NOMO-1 (cell line): ENCODE data around the gene OR2D2.
"Not testable (repeated sequence)": the region's sequence is repeated elsewhere in the genome, so short reads cannot be mapped to it uniquely, and the experiment has no call there.

ENCODE experiments used
- DNase-seq, 2 experiments: peaks; one replicate each; lab custom pipeline; 2025; ENCODE audit not compliant: unreplicated experiment in 2 of 2; lab: John Stamatoyannopoulos, UW

The OR2D2 gene, protein sequence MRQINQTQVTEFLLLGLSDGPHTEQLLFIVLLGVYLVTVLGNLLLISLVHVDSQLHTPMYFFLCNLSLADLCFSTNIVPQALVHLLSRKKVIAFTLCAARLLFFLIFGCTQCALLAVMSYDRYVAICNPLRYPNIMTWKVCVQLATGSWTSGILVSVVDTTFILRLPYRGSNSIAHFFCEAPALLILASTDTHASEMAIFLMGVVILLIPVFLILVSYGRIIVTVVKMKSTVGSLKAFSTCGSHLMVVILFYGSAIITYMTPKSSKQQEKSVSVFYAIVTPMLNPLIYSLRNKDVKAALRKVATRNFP

DNA sequence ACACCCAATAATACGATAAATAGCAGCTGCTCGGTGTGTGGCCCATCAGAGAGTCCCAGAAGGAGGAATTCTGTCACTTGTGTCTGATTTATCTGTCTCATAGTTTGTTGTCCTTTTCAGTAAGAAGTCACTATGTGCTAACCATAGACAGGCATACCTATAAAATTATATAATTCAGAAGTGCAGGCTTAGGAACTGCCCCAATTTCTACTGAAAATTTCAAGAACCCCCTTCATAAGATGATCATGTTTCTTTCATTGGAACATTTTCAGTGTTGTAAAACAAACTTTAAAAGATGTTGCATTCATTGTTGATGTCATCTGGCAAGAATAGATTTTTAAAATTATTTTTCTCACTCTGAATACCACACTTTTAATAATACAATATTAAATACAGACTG lies at the start of gene OR2D2:
OR2D2 (minus strand) TSS at position 101 of the 400 bp plus-strand sequence; CDS start at position 101, 0 bp downstream.
- no peak for DNase-seq

DNA sequence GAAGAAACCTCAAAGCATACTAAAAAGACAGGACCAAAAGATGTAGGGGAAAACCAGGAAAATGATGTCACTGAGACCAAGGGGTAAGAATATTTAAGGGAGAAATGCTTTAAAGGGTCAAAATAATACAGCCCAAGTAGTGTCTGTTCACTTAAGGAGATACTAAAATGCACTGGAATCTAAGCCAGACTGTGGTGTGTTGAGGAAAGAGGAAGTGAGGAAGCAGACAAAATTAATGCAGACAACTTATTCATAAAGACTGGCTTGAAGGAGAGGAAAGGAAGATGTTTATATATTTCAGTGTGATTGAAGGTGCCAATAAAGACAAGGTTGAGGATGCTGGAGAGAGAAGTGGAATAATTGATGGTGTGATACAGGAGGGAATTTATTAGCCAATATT lies 49.7 kb upstream of the OR2D2 start:
- no peak for DNase-seq

DNA sequence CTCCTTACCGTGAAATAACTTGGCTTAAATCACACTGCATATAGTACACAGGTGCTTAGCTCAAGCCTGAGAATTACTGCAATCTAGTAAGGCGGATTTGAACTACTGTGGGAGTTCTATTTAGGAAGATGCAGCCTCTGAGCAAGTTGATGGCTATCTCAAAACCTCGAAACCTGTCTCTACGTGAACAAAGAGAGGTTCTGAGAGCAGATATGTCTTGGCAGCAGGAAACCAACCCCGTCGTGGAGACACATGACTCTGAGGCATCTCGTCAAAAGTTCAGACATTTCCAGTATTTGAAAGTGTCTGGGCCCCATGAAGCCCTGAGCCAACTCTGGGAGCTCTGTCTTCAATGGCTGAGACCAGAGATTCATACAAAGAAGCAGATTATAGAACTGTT lies 39.8 kb upstream of the OR2D2 start:
- no peak for DNase-seq

DNA sequence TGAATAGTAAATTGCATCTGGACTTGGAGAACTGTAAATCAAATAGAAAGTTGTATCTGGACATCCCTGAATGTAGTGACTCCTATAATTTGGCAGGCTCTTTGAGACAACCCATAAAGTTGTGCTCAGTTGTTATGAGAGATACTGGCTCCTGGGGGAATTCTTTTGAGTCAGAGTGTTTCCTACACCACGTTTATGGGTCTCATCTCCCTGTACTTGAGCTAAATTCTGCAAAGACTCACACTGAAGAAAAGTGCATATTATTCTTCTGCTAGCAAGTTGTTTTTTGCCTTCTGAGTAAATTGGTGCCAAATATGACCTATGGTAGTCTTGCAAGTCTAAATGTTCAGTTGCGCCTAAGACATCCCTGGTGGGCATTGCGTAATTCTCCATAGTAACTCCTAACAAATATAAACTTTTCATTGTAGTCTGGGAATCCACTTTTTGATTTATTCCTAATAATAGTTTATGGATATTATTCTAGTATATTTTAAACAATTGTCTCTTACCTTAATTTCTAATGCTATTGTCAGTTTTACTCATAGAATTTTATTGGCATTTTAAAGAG lies 38.9 kb upstream of the OR2D2 start:
- DNase-seq: no peak

DNA sequence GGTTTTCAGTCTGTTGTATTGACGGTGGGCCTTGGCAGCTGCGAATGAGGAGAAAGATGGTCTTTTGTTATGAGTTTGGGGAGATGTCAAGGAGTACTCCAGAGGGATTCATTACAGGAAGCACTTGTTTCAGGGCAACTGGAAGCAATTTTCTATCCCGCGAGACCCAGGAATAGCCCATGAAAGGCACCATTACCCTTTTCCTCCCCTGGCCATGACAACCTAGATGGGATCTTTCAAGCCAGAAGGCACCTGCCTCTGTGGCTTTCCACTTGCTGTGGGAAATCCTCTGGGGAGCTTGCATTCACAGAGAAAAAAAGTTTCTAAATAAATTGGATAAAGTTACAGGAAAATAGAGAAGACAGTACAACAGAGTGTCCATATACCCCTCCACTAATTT lies 36.6 kb upstream of the OR2D2 start:
- DNase-seq: no peak

DNA sequence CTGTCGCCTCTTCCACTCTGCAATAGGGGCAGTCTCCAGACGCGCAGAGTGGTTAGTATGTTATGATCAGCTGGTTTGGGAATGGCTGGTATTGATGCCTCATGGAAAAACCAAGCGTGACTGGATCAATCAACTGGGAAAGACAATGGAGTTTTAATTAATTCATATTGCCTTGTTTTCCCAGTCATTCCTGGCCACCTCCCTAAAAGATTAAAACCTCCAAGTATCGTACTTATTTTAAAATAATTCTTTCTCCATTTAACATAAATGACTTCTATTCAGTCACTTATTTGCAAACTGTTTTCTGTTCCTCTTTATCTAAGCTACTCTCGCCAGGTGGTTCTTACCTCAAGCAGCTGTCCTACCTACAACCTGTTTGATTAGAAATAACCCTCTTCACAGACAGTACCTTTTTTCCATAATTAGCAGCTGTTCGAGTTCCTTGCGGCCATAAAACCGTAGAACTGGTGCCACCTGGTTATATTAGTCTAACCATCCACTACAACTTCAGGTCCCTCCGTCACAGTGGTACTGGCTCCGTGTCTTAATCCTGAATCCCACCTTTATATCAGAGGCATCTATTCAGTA lies 34.8 kb upstream of the OR2D2 start:
- no peak for DNase-seq

DNA sequence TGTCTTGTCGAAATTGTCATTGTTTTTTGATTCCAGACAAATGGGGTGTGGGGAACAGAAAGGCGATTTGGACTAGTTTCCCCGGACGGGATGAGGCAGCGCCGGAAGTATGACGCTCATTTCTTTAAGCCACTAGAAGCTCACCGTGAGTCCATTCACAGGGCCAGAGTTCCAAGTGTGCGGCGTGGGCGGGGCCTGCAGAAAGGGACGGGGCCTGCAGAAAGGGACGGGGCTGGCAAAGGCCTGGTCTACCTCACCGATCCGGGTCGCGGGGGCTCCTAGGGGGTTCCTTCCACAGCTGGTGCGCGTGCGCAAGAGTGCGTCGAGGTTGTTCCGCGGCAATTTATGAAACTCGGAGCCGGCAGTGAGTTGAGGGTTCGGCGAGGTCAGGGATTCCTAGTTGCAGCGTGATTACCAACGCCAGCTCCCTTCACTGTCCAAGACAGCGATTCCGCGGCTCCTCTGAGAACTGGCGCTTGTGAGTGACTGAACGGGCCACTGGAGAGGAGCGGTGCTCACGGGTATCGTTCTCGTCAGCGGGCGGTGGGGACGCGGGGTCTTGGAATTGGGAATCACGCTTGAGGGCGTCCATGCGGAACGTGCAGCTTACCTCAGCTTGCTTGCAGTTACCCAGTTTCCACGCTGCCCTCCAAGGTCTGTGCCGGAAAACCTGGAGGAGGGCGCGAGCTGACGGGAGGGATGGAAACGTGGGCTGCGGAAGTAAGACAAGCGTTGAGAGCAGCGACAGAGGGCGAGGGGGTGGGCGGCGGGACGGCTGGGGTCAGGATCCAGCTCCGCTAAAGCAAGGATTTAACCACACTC lies 34.1 kb upstream of the OR2D2 start, which contains the start of gene ZNF215:
ZNF215 (plus strand) TSS at position 219 of the 822 bp plus-strand sequence. CDS start 5,847 bp downstream, outside the sequence.
- peak; percentile 6 to 7 for DNase-seq

DNA sequence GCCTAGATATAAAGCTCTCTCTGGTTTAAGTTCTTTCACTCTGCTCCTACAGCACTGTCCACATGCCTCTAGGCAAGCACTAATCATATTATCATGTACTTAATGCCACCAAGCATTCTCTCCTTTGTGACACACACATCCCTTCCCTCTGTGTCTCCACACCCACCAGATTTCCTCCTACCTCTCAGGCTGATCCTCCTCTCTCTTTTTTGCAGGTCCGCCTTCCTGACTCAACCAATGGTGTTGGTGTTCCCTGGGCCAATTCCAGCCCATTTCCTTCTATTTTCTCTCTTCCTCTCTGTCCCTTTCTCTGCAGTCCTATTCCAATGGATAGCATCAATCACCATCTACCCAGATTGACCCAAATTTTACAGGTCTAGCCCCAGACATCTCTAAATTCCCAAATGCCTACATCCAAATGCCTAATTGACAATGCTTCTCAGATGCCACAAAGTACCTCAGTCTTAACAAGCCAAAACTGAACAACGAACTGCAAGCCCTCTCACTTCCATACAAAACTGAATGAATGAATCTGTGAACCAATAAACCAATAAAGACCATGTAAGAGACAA lies 33.4 kb upstream of the OR2D2 start:
- DNase-seq: no peak

DNA sequence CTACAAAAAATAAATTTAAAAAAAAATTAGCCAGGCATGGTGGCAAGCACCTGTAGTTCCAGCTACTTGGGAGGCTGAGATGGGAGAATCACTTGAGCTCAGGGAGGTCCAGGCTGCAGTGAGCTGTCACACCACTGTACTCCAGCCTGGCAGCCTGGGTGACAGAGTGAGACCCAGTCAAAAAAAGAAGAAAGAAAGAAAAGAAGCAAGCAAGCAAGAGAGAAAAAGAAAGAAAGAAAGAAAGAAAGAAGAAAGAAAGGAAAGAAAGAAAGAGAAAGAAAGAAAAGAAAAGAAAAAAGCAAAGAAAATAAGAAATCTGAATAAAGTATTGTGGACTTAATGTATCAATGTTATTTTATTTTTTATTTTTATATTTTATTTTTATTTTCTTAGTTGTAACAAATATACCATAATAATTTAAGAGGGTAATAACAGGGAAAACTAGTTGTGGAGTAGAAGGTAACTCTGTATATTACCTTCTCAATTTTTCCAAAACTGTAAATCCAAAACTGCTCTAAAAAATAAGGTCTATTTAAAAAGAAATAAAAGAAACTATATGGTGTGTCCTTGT lies 32.8 kb upstream of the OR2D2 start:
- no peak for DNase-seq

DNA sequence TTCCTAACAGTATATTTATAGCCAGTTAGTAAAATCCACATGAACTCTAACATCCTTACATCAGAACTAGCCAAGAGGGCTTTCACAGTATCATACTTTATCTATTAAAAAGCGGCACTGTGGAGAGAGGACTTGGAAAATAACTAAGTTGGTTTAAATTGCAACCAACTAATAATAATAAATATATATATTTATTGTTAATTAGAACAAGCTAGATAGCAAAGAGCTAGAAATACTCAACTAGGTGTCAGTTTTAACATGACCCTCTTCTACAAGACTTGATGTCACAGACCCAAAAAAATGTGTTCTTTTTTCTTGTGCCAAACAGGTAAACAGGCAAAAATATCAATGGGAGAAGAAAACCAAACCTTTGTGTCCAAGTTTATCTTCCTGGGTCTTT lies 28.4 kb upstream of the OR2D2 start, which contains the start of gene OR2D3:
OR2D3 (plus strand) TSS at position 301 of the 400 bp plus-strand sequence; CDS start at position 301, 0 bp downstream.
- no peak for DNase-seq

DNA sequence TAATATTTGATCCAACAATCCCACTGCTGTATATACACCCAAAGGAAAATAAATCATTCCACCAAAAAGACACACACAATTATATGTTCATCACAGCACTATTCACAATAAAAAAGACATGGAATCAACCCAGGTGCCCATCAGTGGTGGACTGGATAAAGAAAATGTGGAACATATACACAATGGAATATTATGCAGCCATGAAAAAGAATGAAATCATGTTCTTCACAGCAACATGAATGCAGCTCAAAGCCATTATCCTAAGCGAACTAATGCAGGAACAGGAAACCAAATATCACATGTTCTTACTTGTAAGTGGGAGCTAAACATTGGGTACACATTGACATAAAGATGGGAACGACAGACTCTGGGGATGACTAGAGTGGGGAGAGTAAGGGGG lies 27.4 kb upstream of the OR2D2 start:
- DNase-seq: no peak

DNA sequence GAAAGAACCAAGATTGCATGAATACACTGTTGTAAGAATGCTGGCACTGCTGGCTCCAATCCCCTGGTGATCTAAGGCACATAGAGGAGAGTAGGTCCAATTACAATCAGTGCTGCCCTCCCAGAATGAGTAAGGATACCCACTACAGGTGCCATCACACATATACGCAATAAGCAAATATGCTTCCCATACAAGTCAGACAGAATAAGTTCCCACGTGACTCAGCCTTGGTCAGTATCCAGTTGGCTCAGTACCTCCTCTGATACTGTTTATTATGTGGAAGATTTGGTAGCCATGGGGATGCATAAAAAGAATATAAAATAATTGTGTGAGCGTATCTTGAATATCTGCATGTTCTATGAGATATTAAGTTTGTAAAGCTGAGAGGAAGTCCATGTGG lies 19.6 kb upstream of the OR2D2 start:
- no peak for DNase-seq

DNA sequence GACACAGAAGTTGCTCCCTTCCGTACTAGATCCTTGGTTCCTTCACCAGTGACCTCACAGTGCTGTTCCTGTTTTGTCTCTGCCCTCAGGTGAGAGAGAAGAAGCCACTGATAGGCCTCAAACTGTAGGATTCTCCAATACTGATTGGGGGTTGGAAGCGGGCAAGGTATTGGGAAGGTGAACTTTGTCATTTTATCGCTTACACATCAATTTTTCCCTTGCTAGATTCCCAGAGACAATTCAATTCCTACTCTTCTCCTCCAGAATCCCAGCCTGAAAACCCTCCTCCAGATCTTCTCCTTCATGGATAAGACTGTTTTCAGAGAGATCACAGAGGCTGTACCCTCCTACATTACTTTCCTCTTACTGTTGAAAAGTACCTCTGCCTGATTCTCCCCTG lies 19.1 kb upstream of the OR2D2 start:
- DNase-seq: no peak

DNA sequence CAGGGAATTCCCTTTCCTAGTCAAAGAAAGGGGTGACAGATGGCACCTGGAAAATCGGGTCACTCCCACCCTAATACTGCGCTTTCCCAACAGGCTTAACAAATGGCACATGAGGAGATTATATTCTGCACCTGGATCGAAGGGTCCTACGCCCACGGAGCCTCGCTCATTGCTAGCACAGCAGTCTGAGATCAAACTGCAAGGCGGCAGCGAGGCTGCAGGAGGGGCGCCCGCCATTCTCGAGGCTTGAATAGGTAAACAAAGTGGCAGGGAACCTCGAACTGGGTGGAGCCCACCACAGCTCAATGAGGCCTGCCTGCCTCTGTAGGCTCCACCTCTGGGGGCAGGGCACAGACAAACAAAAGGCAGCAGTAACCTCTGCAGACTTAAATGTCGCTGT lies 12.5 kb upstream of the OR2D2 start:
- not testable (repeated sequence) for DNase-seq

DNA sequence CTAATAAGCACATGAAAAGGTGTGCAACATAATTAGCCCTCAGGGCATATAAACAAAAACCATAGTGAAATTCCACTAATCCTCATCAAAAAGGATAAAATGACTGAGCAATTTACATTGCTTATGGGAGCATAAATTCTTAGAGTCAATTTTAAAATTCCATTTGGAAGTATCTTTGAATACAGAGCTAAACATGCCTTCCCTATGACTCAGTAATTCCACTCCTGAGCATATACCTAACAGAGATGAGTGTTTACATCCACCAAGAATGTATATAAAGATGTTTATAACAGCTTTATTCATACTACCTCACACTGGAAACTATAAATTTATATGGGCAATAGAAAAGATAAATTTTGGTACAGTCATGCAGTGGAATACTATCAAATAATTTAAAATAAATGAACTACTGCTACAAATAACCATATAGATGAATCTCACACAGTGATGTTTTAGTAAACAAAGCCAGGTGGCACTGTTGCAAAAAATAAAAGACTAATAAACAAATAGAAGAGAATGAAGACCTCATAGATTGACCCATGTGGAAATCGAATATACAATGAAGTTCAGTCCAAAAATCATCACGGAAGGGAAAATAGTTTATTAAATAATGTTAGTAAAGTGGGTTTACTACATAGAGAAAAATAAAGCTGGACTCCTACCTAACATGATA lies 8.2 kb upstream of the OR2D2 start:
- DNase-seq: no peak

DNA sequence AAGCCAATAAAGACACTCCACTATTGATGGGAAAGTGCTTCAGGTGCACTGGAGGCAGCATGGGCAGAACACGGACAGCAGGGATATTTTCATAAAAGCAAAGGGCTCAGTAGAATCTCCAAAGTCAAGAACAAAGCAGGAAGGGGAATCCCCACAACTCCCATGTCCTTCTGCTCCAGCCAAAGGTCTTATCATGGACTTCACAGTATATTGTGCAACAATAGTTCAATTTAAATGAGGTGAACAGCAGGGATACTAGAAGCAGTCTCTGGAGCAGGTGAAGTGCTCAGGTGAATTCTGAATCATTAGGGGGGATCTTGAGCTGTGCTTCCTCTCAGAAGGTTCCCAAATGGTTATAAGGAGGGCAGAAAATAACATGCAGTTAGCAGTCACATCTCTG lies 6.6 kb upstream of the OR2D2 start:
- no peak for DNase-seq

DNA sequence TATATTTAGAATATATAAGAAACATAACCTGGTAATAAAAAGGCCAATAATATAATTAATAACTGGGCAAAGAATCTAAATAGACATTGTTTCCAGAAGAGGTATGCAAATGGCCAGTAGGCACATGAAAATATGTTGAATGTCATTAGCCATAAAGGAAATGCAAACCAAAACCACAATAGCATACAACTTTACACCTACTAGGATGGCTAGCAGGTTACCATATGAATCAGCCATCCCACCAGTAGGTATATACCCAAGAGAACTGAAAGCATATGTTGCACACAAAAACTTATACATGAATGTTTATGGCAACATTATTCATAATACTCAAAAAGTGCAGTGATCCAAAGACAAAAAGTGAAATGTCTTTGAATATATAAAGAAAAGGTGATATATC lies 2.7 kb upstream of the OR2D2 start:
- DNase-seq: no peak

DNA sequence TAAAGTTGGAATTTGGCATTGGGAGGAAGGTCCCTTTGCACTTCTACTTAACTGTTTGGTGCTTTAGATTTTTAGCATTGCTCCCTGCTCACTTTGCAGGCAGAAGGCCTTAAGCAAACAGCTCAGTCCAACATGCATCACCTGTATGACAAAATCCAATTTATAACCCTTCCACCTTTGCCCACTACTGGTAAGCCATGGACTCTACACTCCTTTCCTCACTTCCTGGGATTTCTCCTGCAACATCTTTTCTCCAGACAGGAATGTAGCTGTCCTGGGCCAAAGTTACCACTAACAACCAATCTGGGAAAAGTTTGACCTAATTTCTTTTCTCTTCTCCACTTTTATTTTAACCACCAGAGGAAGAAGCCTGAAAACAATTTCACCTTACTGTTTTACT lies 1.8 kb upstream of the OR2D2 start:
- no peak for DNase-seq

DNA sequence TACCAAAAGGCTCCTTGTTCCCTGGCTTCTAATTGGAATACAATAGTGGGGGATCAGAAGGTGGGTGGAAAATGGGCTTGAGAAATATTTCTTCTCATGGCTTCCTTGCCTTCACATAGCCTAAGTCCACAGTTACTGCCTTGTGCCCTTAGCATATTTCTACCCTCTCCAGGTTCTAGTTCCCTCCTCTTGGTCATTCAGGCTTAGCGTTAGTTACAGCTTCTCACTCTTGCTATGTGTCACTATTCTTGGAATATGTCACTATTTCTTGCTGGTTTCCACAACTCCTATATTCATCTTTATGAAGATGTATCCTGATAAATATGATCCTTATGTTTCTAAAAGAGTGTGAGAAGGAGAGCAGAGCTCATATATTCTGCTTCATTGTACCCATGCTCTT lies 2.5 kb downstream of the OR2D2 start:
- DNase-seq: no peak

DNA sequence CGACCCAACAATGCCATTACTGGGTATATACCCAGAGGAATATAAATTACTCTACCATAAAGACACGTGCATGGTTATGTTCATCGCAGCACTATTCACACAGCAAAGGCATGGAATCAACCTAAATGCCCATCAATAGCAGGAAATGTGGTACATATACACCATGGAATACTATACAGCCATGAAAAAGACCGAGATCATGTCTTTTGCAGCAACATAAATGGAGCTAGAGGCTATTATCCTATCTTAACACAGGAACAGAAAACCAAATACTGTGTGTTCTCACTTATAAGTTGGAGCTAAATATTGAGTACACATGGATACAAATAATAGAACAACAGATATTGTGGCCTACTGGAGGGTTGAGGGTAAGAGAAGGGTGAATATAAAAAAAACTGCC lies 3.5 kb downstream of the OR2D2 start:
- DNase-seq: no peak
